Stomach smooth muscle (tissue), 2 donors: ENCODE measurements around the gene ZNF287.
A peak's percentile ranks its signal among the peaks of the same experiment; 100 is the strongest.

ENCODE experiments used
- H3K27ac ChIP-seq: one replicate; pipeline ENCODE4 v1.7.0; 2013; ENCODE audit warnings: mild to moderate bottlenecking, low read length, inconsistent platforms
- H3K27me3 ChIP-seq, 2 donors: one replicate each; pipeline ENCODE4 v1.7.0; 2013; ENCODE audit warnings: low read length in 2 of 2; ENCODE audit not compliant: insufficient read depth in 2 of 2, control insufficient read depth in 1 of 2
- H3K36me3 ChIP-seq, 2 donors: one replicate each; pipeline ENCODE4 v1.7.0; 2013; ENCODE audit warnings: low read length in 2 of 2; ENCODE audit not compliant: control insufficient read depth in 2 of 2, insufficient read depth in 2 of 2
- H3K4me1 ChIP-seq: one replicate; pipeline ENCODE4 v1.7.0; 2013; ENCODE audit warnings: low read length; ENCODE audit not compliant: control insufficient read depth, insufficient read depth
- H3K4me3 ChIP-seq, 2 donors: one replicate each; pipeline ENCODE4 v1.7.0; 2013; ENCODE audit warnings: low read length in 2 of 2
- H3K9ac ChIP-seq, 2 donors: one replicate each; pipeline ENCODE4 v1.7.0; 2013; ENCODE audit warnings: low read length in 2 of 2, mild to moderate bottlenecking in 1 of 2
- H3K9me3 ChIP-seq, 2 donors: one replicate each; pipeline ENCODE4 v1.7.0; 2013; ENCODE audit warnings: low read length in 2 of 2; ENCODE audit not compliant: control insufficient read depth in 2 of 2
- donor health status: healthy.
- donor health status: Pancreatic carcinoma.

Gene ZNF287

DNA sequence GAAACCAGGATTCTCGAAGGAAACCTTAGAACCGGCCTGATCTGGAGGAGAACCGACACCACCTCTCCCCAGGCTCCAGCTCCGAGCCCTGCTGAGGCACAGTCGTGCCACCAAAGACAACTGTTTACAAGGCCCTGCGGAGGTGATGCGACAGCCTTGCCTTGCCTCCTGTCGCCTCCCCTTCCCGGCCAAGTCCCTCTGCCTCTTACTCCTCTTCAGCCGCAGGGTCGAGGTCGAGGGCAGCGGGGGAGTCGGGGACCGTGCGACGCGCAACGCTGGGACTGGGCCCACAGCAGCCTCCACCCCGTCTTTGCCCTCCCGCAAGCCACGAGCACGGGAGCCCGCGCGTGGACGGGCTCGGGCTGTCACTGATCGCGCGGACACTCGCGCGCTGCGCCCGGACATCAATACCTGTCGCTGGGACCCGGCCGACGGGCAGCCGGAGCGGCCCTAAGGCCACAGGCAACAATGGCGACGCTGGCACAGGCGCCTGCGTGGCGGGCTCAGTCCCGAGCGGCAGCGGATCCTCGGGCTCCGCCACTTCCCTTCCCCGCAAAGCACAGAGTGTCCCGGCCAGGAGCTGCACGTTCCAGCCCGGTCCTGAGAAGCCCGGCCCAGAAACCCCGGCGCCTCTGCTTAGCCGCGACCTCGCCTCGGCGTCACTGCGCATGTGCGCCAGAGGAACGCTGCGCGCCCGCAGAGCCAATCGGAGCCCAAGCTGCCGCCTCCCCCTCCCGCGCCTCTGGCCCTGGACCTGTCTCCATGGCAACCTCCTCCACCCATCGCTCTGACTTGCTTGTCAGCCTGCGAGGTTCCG lies at the start of gene ZNF287:
Gene ZNF287 (minus strand): TSS at position 664 of the 817 bp plus-strand sequence. CDS start 1,473 bp downstream, outside the sequence.
- H3K4me3 ChIP-seq = peak within 1 kb of the TSS; percentile 74 to 88
- H3K9ac ChIP-seq = peak within 1 kb of the TSS; percentile 54 to 74
- no peaks in the 10 kb centered on the region for H3K9me3 ChIP-seq
- peaks cover 10% of the 10 kb centered on the region for H3K4me1 ChIP-seq
- H3K36me3 ChIP-seq = peaks cover 7 to 8% of the 10 kb centered on the region in 2 donors
- no peak within 1 kb of the TSS for H3K27ac ChIP-seq
- H3K27me3 ChIP-seq = no peaks in the 10 kb centered on the region

DNA sequence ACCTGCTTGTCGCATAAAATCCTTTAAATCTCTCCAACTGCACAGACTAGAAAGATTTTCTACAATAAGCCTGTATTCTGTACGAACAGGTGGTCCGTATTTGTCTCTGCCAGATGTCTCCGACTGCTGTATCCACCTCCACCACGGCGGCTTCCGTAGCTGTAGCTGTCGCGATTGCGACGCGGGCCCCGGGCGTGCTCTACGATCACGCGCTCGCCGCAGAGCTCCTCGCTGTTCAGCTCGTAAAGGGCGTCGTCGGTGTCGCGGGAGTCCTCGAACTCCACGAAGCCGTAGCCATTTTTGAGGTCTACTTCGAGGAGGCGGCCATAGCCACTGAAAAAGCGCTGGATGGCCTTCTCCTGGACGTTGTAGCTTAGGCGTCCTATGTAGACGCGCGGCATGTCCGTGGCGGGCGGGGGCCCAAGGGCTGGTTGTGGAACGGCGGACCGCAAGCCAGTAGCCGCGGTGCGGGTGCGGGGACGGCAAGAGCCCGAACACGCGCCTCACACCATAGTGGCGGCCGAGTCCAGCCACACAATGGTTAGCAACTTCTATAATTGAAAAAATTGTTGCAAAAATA lies 48.6 kb upstream of the ZNF287 start:
- H3K4me3 ChIP-seq = no peak overlapping the region
- H3K27me3 ChIP-seq = no peaks in the 10 kb centered on the region
- no peak overlapping the region for H3K9ac ChIP-seq
- peaks cover 0 to 3% of the 10 kb centered on the region in 2 donors for H3K36me3 ChIP-seq
- peaks cover 4 to 35% of the 10 kb centered on the region in 2 donors for H3K9me3 ChIP-seq
- H3K4me1 ChIP-seq = no peaks in the 10 kb centered on the region
- no peak overlapping the region for H3K27ac ChIP-seq

DNA sequence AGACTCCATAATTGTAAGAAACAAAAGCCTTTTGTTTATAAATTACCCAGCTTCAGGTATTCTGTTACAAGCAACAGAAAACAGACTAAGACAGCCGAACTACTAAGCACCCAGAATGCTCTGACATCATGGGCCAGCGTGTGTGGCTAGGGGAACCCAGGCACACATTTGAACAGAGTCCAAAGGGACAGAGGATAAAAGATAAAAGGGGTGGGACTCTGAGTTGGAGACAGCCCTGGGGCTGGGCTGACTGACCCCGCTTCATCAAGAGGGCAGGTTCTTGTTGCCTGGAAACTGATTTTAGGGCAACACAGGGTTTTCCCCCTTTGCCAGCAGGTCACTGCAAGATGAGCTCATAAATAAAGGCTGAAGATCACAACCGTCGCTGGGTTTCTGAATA lies 30.5 kb upstream of the ZNF287 start:
- H3K36me3 ChIP-seq = no peaks in the 10 kb centered on the region
- H3K27me3 ChIP-seq = no peaks in the 10 kb centered on the region
- no peak overlapping the region for H3K9ac ChIP-seq
- H3K9me3 ChIP-seq = peaks cover 3 to 4% of the 10 kb centered on the region in 2 donors
- H3K27ac ChIP-seq = no peak overlapping the region
- H3K4me1 ChIP-seq = no peaks in the 10 kb centered on the region
- no peak overlapping the region for H3K4me3 ChIP-seq

DNA sequence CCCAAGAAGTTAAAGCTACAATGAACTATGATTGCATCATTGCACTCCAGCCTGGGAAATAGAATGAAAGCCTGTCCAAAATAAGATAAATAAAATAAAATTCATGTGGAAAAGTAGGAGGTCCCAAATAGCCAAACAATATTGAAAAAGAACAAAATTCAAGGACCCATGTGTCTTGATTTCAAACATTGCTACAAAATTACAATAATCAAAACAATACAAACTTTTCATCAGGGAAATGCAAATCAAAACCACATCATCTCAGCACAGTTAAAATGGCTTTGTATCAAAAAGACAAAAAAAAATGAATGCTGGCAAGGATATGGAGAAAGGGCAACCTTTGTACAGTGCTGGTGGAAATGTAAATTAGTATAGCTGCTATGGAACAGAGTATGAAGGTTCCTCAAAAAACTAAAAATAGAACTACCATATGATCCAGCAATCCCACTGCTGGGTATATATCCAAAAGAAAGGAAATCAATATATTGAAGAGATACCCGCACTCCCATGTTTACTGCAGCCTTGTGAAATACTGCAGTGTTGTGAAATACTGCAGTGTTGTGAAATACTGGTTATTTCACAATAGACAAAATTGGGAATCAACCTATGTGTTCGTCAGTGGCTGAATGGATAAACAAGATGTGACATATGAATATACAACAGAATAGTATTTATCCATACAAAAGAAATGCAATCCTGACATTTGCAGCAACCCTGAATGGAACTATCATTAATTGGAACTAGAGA lies 24.5 kb upstream of the ZNF287 start:
- Histone ChIP-seq H3K36me3 (no peaks in the 10 kb centered on the region), H3K9ac (no peak overlapping the region), H3K9me3 (no peaks in the 10 kb centered on the region)

DNA sequence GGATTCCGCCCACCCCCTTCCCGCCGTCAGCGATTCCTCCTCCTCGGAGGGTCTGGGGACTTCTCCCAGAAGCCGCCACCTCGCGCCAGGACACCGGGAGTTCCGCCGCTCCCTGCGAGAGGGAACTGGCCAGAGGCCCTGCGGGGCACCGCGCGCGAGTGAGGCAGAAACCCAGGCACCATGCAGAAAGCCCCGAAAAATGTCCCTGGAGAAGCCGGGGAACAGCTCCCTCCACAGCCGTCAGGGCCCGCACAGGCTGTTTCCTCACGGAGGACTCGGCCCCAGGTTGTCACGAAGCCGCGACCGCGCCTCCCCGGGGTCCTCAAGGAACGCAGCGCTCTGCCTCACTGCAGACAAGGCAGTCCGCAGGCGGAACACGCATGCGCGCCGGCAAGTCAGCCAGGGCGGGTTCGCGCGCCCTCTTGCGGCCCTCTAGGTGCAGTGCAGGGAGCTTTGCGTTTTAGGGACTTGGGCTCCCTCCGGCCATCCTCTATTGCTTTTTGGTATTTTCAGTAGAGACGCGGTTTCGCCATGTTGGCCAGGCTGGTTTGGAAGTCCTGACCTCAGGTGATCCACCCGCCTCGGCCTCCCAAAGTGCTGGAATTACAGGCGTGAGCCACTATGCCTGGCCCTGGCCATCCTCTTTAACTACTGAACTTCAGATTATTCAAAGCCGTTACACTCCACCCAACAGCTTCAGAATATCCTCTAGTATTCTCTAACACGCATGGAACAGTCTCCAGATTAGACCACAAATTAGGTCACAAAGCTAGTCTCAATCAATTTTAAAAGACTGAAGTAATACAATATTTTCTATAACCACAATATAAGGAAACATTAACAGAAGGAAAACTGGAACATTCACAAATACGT lies 20.3 kb upstream of the ZNF287 start:
- peak overlapping the region; percentile 74 to 80 for H3K9ac ChIP-seq
- H3K4me3 ChIP-seq = peak overlapping the region; percentile 79 to 82
- peaks cover 3% of the 10 kb centered on the region for H3K4me1 ChIP-seq
- no peaks in the 10 kb centered on the region for H3K27me3 ChIP-seq
- H3K27ac ChIP-seq = no peak overlapping the region
- H3K9me3 ChIP-seq = no peaks in the 10 kb centered on the region
- no peaks in the 10 kb centered on the region for H3K36me3 ChIP-seq

More for the DNA sequence above, 24.5 kb upstream of the ZNF287 start:
- Histone ChIP-seq H3K27ac (no peak overlapping the region), H3K27me3 (no peaks in the 10 kb centered on the region), H3K4me1 (no peaks in the 10 kb centered on the region), H3K4me3 (no peak overlapping the region)

DNA sequence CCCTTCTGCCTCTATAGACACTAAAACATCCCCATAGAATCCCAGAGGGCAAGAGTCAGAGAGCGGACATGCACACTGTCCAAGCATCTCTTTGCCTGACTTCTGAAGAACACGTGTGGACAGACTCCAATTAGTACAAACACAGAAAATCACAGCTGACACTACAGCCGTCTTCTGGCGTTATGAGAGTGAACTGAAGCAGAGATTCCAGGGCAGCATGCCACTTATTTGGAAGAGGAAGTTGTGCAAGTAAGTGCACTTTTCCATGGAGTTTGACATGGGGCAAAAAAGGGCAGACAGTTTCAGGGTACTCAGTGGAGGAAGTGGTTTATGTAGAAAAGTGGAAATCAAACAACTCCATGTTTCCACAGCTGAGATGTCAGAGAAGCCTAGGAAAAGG lies 16.8 kb upstream of the ZNF287 start:
- Histone ChIP-seq H3K4me3 (no peak overlapping the region), H3K9ac (no peak overlapping the region), H3K27me3 (no peaks in the 10 kb centered on the region), H3K4me1 (peaks cover 3% of the 10 kb centered on the region), H3K27ac (no peak overlapping the region), H3K36me3 (no peaks in the 10 kb centered on the region), H3K9me3 (no peaks in the 10 kb centered on the region)

DNA sequence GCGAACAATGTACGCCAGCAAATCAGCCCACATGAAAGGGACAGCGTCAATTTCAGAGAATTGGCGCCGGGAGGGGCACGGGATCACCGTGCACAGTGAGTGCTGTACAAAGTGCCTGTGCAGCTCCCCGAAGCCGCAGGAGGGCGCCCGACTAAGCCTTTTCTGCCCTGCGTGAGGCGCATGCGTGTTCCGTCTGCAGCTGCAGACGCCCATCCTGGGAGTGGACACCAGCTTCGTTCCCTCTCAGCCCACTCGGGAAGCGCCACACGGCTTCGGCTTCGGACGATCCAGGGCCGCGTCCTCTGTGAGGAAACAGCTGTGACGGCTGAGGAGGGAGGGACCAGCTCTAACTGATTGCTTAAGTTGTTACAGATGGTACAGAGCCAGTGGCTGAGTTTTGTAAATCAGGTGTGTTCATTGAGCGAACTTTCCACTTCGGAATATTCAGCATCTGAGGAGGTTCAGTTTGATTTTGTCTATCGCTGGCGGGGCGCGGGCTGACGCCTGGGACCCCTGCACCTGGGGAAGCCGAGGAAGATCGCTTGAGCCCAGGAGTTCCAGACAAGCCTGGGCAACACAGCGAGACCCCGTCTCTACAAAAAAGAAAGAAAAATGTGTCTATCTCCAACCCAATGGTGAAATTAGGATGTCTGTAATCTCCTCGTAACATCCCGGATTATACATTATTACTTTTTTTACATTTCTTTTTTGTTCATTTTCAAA lies 15.4 kb upstream of the ZNF287 start:
- peaks cover 3% of the 10 kb centered on the region for H3K4me1 ChIP-seq
- peak overlapping the region; percentile 31 to 37 for H3K9ac ChIP-seq
- H3K4me3 ChIP-seq = peak overlapping the region; percentile 70 to 75
- H3K27me3 ChIP-seq = no peaks in the 10 kb centered on the region
- H3K36me3 ChIP-seq = no peaks in the 10 kb centered on the region
- H3K9me3 ChIP-seq = no peaks in the 10 kb centered on the region
- peak overlapping the region; percentile 6 for H3K27ac ChIP-seq

DNA sequence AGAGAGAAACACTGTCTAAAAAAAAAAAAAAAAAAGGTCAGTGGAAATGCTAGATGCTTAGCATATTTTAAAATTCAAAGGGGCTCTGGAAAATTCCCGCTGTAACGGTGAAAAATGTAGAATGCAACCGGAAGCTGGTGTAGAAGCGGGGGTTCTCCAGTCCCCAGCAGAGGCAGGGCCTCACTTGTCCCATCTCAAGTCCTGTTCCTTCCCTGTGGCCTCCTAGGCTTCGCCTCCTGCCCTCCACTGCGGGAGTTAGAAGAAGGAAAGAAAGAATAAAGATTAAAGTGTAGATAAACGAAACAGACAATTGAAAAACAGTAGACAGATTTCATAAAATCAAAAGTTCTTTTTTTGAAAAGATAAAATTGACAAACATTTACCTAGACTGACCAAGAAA lies 14.8 kb upstream of the ZNF287 start:
- Histone ChIP-seq H3K27me3 (no peaks in the 10 kb centered on the region), H3K36me3 (no peaks in the 10 kb centered on the region), H3K9me3 (no peaks in the 10 kb centered on the region), H3K4me1 (peaks cover 3% of the 10 kb centered on the region), H3K4me3 (peak overlapping the region; percentile 70 to 75), H3K9ac (no peak overlapping the region), H3K27ac (no peak overlapping the region)

DNA sequence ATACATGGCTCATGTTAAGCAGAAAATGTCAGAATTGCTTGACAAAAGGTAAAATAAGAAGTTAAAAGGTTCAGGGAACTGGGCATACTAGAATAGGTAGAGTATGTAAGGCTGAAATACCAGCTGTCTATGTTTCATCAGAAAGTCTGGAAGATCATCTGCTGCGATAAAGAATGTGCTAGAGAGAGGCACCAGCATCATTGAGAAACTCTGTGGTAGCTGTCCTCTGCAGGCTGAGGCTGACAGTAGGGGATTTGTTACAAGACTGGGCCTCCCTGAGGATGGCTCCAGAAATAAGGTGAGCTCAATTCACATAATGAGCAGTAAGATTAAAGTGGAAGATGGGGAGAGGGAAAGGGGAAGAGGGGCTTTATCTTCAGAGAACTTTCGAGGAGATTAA lies 4.5 kb upstream of the ZNF287 start:
- Histone ChIP-seq H3K9ac (no peak overlapping the region), H3K36me3 (no peaks in the 10 kb centered on the region), H3K27ac (no peak overlapping the region), H3K4me3 (no peak overlapping the region), H3K27me3 (peaks cover 0 to 3% of the 10 kb centered on the region in 2 donors), H3K9me3 (peaks cover 0 to 3% of the 10 kb centered on the region in 2 donors), H3K4me1 (peaks cover 6% of the 10 kb centered on the region)
